Renal cortical epithelial cell (primary cell): ENCODE data around the gene MYOZ3. TPM values are rescaled to one million over a fixed set of nuclear protein-coding genes. Genes with fewer than 3 reads are reported as not detected.

Experiments
- DNase-seq: peaks from one replicate; pipeline ENCODE4 v3.0.0-alpha.2; 2011; ENCODE audit warnings: low read depth
- total RNA-seq: library from RNA; depleted of rRNA; stranded (reverse); fragments of >200 nt; gene quantifications from 2 replicates; pipeline ENCODE4 v1.2.3, GENCODE V29; 2014

MYOZ3 gene
- total RNA-seq, 1 donor from 2014 or later = 0.45 TPM

DNA sequence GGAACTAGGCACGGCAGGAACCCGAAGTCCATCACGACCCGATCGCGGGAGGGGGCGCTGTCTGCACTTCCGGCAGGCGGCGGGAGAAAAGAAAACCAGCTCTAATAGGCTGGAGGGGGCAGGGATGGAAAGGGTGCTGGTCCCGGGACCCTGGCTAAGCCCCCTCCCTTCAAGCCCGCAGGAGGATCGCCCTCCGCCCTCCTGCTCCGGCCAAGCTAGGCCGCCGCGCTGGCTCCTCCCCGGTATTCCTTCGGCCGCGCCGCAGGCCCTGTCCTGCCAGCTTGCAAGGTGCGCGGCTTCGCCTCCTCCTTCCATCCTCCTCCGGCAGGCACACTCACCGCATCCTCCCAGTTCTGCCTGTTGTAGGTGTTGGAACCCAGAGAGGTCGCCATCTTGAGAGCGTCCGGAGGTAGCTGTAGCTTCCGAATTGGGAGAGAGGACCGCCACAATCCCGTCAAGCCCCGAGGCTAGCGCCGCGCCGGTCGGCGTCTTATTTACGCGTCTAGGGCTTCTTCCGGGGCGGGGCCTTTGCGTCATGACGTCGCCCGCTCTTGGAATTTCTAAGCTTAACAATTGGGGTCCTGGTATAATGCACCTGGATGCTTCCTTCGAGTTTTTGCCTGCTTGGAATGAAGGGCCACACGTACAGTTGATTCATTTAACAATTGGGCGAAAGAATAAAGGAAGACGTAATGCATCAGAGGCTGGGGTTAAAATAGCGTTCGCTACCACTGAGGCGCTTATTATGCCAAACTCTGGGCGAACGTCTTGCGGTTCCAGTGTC, 39.7 kb downstream of the MYOZ3 start, which contains the start of gene RBM22:
Gene RBM22 (minus strand): TSS at position 469 of the 784 bp plus-strand sequence. CDS start 77 bp downstream, at position 392.
- peak; percentile 81 for DNase-seq

- no peak for DNase-seq
Observed at GRCh38 chr5:150703762-150704161, 42.7 kb downstream of the MYOZ3 start.

DNA sequence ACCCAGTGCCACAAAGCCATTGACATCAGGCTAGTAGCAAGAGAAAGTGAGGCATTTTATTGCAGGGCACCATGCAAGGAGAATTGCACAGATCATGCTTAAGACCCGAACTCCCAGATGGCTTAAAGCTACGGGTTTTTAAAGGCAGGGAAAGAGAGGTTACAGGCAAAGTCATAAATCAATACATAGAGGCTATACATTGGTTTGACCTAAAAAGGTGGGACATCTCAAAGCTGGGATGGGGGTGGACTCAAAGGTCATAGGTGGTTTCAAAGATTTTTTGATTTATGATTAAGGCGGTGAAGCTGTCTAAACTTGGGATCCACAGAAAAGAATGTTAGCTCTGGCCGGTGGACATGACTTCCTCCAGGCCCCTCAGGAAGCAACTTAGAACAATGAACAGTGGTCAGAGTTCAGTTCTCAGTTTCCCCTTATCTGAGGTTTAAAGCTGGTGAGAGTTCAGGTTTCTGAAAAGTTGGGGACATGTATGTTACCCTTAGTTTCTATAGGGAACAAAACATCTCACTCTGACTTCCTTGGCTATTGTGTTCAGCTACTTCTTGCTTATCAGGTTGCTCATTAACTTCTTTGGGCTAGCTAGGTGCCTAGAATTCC, 45.8 kb downstream of the MYOZ3 start:
- no peak for DNase-seq

DNA sequence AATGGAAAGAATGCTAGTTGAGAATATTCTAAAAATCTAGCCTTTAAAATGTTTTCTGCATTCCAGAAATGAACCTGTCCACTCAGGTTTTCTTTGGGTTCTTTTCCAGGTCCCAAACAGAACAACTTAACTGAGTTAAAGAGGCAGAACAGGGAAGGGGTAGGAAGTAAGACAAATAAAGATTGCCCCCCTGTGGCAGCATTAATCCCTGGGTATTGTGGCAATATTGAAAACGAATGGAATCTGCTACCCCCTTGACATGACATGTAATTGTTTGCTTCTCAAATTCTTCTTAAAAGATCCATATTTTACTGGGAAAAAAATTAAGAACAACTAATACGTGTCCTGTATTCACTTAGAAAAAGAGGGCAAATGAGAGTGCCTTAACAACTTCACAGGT, 49.1 kb downstream of the MYOZ3 start:
- DNase-seq = no peak

DNA sequence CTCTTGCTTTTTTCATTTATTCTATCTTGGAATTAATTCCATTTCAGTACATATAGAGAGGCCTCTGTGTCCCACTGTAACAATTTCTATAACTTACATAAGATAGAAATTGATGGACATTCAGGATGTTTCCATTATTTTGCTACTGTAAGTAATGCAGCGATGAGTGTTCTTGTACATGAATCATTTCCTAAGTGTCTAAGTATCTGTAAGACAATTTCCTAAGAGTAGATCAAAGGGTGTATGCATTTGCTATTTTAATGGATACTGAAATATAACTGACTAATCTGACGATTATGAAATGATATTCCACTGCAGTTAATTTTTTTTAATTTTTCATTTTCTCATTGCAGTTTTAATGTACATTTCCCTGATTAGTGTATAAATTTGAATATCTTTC, 62.8 kb downstream of the MYOZ3 start:
- no peak for DNase-seq

Other genes with a start within 250 kb of the MYOZ3 start
- 25.4 and 42.5 TPM in 2 replicates for gene CD74, start 248.3 kb upstream of the MYOZ3 start, total RNA-seq
- gene RPS14, start 211.5 kb upstream of the MYOZ3 start, total RNA-seq = 1,285 and 3,835 TPM in 2 replicates
- gene NDST1, start 153.1 kb upstream of the MYOZ3 start, total RNA-seq = 86.0 and 225 TPM in 2 replicates
- 3.3 and 23.1 TPM in 2 replicates for gene SYNPO, start 20.6 kb upstream of the MYOZ3 start, total RNA-seq
- 17.9 and 39.1 TPM in 2 replicates for gene RBM22, start 39.8 kb downstream of the MYOZ3 start, total RNA-seq
- 35.6 and 61.8 TPM in 2 replicates for gene DCTN4, start 97.8 kb downstream of the MYOZ3 start, total RNA-seq
- 32.4 and 39.4 TPM in 2 replicates for gene SMIM3, start 117.5 kb downstream of the MYOZ3 start, total RNA-seq
- not detected in 2 replicates for gene IRGM, start 185.3 kb downstream of the MYOZ3 start, total RNA-seq
- gene ZNF300, start 243.7 kb downstream of the MYOZ3 start, total RNA-seq = 7.1 and 11.7 TPM in 2 replicates